Activated naive CD4-positive, alpha-beta T cell treated with Interleukin-2 at 50 U/mL for 16 hours (primary cell): ENCODE measurements around the gene SPINDOC.
"Not testable (repeated sequence)": the region's sequence is repeated elsewhere in the genome, so short reads cannot be mapped to it uniquely, and the experiment has no call there.

Experiments
- DNase-seq: peaks from one replicate; pipeline ENCODE4 v3.0.0-alpha.2; 2020

SPINDOC gene

DNA sequence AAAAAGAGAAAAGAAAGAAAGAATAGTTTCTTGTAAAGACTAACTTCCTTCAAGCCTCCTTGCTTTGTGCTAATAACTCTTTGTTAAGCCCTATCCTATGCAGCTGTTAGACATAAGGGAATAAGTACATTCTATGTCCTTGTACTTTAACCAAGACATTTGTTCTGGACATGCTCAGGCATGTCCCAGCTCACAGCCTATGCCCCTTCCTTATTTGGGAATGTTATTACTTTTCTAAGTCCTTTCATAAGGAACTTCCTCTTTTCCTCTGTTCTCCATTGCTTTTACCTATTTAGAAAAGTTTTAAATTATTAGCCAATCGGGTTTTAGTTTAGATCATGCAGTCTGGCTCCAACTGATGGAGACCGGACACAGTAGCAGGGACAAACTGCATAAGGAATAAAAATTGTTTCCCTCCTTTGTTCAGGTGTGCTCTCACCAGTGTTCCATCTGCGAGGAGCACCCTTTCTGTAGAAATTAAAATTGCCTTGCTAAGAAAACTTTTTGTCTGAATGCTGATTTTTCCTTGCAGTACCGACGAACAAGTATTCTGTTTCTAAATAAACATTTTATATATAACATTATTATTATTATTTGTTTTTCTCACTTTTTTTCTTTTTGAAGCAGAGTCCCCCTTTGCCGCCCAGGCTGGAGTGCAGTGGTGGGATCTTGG is 21.6 kb upstream of the SPINDOC start:
- no peak for DNase-seq

DNA sequence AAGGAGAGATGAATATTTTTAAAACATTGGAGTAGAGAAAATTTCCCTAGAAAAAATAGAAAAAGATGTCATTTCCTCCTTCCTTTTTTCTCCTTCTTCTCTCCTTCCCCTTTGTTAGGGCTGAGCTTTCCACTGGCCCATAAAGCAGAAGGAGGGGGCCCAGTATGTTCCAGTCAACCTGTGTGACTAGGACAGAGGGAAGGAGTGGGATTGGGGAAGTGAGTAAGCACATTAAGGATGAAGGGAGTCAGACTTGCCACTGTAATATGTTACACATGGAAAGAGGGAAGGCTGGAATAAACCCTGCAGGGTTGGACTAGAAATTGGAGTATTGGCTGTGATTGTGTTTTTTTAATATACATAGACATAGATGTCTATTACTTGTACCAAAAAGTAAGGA is 20.1 kb upstream of the SPINDOC start:
- DNase-seq, result no peak

DNA sequence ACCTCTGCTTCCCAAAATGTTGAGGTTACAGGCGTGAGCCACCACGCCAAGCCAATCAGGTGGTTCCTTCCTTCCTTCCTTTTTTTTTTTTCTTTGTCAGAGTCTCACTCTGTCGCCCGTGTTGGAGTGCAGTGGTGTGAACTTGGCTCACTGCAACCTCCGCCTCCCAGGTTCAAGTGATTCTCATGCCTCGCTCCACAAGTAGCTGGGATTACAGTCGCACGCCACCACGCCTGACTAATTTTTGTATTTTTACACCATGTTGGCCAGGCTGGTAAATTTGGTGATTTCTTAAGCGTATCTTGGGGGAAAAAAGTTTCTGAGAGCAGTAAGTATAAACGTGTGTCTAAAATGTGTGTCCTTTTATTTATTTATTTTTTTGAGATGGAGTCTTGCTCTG is 18.2 kb upstream of the SPINDOC start:
- DNase-seq, result no peak

DNA sequence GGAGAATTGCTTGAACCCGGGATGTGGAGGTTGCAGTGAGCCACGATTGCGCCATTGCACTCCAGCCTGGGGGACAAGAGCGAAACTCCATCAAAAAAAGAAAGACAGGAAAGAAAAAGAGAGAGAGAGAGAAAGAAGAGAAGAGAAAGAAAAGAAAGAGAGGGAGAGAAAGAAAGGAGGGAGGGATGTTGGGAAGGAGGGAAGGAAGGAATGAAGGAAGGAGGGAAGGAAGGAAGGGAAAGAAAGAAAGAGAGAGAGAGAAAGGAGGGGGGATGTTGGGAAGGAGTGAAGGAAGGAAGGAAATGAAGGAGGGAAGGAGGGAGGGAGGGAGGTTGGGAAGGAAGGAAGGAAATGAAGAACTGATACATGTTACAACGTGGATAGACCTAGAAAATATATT is 12.3 kb upstream of the SPINDOC start:
- DNase-seq, result no peak

DNA sequence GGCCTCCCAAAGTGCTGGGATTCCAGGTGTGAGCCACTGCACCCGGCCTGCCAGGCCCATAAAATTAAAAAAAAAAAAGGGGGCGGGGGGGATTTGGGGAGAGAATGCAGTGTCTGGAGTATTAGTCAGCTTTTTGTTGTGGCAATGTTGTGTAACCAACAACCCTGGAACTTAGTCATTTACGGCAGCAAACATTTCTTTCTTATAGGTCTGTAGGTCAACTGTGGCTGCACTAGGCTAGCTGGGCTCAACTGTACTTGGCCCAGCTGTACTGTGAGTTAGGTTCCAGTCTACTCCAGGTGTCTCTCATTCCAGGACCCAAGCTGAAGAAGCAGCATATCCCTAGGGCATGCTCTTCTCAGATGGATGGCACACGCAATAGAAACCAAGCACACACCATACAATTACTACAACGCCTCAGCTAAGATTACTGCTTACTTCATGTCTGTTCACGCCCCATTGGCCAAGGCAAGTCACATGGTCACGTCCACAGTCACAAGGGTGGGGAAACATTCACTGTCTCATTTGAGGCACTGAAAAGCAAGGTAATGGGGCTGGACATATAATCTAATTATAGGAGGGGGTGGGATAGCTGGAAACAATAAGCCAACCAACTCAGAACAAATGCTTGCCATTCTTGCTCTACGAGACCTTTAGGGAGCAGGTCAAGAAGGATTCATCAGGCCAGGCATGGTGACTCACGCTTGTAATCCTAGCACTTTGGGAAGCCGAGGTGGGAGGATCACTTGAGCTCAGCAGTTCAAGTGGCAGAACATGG is 10.4 kb upstream of the SPINDOC start:
- no peak for DNase-seq

DNA sequence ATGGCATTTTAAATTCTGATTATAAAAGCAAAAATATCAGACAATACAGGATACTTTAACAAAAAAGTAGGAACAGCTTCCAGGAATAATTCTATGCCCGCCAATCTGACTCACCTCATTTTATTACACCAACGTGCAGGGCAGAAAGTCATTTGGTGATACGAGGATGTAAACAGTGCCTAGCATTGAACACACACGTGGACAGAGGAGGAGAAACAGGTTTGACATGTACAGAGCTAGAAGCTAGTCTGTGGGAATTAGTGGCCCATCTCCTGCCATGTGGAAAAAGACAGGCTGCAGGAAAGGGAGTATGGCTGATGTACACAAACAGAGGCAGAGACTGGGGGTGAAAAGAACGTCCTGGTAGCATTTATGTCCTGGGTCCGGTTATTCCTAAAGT is 9.0 kb upstream of the SPINDOC start:
- DNase-seq, result no peak

DNA sequence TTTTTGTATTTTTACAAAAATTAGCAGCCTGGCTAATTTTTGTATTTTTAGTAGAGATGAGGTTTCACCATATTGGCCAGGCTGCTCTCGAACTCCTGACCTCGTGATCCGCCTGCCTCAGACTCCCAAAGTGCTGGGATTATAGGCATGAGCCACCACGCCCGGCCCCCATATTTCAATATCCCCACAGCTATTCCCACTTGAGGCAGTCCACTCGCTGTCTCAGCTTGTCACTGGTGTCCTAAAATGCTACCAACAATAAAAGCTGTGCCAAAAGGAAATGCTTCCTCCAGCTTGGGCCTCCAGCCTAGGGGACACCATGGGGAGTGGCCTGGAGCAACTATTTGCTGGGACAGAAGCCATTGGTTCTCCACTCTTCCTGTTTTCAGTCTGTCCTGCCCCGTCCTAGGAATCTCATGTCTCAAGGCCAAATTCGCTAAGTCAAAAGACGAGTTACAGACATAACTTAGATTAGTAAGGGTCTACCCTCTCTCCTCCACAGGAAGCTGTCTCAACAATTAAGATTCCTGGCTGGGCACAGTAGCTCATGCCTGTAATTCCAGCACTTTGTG is 7.3 kb upstream of the SPINDOC start:
- no peak for DNase-seq

DNA sequence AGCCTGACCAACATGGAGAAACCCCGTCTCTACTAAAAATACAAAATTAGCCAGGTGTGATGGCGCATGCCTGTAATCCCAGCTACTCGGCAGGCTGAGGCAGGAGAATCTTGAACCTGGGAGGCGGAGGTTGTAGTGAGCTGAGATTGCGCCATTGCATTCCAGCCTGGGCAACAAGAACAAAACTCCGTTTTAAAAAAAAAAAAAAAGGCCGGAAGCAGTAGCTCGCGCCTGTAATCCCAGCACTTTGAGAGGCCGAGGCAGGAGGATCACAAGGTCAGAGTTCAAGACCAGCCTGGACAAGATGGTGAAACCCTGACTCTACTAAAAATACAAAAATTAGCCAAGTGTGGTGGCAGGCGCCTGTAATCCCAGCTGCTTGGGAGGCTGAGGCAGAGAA is 2.9 kb upstream of the SPINDOC start:
- DNase-seq, result not testable (repeated sequence)

DNA sequence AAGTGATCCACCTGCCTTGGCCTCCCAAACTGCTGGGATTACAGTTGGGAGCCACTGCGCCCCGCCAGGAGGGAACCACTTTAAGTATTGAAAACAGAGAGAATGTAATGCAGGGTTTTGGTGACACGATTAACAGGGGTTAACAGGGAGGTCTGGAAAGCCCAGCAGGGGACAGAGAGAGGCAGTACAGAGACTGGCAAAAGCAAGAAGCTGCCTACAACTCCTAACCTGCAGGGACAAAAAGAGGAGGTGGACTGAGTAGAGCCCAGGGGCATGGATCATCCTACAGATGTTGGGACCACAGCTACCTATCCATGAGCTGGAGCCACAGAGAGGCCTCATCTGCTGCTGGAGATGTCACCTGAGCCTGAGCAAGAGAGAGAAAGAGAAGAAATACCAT is 1.7 kb upstream of the SPINDOC start:
- no peak for DNase-seq

DNA sequence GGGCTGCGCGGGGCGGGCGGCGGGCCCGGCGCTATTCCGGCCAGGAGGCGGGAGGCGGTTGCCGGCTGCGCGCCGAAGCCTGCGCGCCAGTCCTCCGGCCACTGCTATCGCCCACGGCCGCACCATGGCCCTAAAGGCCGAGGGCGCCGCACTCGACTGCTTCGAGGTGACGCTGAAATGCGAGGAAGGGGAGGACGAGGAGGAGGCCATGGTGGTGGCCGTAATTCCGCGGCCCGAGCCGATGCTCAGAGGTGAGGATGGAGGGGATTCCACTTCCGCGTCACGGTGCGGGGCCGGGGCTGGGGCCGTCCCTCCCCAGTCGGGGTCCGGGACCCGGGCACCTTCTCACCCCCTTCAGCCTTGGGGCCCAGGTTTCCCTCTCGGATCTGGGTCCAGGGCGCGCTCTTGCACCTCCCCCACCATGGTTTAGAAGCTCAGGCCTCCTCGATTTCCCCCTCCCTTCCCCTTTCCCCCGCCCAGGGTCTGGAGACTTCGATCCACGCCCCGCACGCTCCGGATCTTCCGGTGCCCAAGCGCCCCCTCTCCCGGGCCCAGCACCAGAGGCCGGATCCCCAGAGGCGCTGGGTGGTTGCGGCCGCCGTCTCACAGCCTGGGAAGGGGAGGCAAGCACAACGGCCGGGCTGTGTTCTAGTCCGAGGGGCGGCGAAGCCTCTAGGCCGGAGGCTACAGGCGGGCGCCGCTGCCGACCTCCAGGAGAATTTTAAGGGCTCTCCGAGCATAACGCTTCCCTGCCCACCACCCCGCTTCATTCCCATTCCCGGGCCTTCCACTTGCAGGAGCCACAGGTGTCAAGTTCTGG is 517 bp downstream of the SPINDOC start:
- DNase-seq, result peak; percentile 42

DNA sequence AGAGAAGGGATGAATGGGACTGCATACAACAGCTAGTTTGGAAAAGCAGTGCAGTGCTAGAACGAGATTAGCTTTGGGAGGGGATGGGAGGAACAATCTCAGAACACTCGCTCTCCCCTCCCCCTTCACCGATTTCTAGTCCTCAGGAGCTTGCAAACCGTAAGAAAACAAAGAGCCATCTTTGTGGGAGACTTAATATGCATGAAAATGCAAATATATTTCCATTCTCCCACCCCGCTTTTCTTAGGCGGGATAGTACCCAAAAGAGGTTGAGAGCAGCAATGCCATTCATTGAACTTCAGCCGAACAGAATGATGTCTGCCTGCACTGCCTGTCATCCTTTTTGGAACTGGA is 1.1 kb downstream of the SPINDOC start:
- DNase-seq, result no peak

DNA sequence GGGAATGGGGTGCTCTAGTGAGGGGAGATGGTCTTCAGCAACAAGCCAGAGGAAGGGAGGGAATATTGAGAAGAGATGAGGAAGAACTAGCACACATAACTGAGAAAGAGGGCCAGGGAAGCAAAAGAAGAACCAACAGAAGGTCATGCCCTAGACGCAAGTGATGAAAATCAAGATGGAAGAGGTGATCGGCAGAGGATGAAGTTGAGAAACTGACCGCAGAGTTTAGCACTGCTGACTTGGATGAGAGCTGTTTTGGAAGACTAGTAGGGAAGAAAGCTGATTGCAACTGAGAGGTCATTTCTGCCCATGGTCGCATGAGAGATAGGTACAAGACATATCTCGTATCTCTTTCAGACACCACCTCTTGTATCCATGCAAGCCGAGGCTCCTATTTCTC is 2.9 kb downstream of the SPINDOC start:
- no peak for DNase-seq

DNA sequence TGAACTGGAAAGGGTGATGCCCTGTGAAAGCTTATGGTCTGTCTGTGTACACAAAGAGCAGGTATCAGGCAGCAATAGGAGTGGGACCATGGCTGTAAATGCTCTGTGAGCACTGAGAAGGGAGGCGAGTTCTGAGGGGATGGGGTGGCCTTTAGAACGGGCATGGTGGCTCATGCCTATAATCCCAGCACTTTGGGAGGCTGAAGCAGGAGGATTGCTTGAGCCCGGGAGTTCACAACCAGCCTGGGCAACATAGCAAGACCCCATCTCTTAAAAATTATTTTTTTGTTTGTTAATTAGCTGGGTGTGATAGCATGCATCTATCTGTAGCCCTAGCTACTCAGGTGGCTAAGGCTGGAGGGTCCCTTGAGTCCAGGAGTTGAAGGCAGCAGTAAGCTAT is 3.5 kb downstream of the SPINDOC start:
- no peak for DNase-seq

DNA sequence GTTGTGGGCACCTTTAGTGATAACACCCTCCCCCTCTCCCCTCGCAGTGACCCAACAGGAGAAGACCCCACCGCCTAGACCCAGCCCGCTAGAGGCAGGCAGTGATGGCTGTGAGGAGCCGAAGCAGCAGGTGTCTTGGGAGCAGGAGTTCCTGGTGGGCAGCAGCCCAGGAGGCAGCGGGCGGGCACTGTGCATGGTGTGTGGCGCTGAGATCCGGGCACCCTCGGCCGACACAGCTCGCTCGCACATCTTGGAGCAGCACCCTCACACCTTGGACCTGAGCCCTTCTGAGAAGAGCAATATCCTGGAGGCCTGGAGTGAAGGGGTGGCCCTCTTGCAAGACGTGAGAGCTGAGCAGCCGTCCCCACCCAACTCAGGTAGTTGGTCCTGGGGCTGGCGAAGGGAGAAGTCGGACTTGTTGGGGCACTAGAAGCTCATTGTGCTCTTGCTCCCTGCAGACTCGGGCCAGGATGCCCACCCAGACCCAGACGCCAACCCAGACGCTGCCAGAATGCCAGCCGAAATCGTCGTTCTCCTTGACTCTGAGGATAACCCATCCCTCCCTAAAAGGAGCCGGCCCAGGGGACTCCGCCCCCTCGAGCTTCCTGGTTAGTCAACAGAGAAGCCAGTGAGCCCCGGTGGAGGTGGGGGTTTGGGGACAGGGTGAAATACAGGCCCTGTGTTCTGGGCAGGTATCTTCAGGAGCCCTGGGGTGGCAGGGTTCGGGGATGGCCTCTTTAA is 4.7 kb downstream of the SPINDOC start:
- no peak for DNase-seq

DNA sequence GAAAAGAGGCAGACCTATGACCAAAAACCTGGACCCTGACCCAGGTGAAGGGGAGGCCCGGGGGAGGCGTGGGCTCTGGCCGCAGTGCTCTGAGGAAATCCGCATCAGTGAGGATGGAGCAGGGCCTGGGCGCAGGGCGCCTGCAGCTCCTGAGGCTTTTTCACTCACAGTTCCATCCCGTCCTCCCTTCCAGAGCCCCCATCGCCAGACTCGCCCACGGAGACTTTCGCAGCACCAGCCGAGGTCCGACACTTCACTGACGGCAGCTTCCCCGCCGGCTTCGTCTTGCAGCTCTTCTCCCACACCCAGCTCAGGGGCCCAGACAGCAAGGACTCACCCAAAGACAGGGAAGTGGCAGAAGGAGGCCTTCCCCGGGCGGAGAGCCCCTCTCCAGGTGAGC is 5.4 kb downstream of the SPINDOC start:
- no peak for DNase-seq

DNA sequence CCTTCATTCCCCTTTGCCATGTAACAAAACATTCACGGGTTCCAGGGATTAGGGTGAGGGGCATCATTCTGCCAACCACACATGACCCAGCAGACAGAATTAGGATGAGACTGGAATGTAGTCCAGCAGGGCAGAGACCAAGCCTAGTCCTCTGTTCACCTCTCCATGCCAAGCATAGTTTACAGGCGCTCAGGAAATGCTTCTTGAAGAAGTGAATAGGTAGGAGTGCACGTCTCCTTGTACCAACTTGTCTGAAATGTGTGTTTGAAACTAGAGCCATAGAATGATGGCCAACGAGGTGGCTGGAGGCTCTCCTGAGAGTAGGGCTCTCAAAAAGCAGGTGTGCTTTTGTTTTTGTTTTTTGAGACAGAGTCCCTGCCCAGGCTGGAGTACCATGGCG is 8.2 kb downstream of the SPINDOC start:
- DNase-seq, result no peak

DNA sequence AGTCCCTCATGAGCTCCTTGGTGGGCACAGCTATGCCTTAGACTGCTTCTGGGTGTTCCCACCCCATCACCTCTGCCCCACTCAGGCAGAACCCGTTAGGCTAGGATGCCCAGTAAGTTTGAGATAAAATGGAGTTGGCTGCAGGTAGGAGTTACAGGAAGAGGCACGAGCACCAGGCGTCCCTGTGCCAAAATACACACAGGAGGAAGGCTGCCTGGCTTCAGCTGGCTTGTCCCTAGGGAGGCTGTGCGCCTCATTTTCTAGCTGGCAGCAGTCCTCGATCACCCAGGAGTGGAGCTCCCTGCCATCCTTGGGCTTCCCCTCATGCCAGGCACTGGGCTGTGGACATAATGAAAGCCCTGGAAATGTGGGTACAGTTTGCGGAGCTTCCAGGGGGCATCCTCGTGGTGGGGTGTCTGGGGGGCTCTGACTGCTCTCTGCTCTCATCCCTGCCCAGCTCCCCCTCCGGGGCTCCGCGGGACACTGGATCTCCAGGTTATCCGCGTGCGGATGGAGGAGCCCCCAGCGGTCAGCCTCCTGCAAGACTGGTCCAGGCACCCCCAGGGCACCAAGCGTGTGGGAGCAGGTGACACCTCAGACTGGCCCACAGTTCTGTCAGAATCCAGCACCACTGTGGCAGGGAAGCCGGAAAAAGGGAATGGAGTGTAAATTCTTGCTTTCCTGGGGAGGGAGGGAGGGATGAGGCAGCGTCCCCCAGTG is 13.4 kb downstream of the SPINDOC start:
- no peak for DNase-seq

DNA sequence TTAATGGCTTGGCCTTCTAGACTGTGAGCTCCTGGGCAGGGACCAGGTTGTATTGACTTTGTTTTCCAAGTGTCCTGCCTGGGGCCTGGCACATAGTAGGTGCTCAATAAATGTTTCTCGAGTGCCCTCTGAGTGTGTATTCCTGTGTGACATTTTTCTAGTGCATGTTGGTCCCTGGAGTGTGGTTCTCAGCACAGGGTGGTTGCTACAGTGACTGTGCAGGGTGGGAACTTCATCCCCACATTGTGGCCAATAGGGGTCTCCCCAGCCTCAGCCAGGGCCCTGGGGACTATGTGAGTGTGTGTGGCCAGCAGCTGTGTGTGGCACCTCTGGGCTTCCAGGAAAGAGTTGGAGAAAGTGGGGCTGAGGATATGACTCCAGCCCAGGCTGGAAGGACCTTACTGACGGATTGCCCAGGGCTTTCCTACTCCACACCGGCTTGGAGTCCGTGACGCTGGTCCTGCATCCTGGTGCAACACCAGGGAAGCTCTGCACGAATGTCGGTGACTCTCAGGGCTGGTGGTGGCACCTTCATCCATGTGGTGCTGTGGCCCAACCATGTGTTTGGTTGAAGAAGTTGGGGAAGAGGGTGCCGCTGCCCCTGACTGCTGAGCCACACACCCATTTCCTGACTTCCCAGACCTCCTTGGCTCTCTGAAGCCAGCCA is 16.7 kb downstream of the SPINDOC start:
- DNase-seq, result no peak

DNA sequence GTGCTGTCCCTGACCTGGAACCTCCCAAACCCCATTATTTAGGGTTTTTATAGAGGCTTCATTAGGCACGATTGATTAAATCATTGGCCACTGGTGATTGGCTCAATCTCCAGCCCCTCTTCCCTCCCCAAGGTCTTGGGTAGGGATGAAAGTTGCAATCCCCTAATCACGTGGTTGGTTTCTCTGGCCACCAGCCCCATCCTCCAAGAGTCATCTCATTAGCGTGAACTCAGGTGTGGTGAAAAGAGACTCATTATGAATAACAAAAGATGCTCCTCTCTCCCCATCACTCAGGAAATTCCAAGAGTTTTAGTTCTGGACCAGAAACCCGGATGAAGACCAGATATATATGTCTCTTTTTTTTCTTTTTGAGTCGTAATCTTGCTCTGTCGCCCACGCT is 18.1 kb downstream of the SPINDOC start:
- DNase-seq, result no peak

DNA sequence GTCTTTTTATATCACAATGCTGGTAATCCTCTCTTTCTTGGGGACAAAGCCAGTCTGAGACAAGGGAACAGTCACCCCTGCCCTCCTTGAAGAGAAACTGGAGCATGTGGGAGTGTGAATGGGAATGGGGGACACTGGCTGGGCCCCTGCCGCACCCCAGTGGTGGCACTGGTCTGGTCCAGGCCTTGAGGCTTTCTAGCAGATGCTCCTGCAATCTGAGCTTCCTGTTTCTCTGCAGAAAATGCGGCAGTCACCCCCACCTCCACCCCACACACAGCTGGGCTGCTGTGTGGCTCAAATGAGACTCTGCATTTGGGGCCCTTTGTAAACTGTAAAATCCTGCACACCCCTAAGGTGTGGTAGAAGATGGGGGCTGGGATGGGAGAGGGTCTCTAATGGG is 19.1 kb downstream of the SPINDOC start:
- DNase-seq, result no peak

DNA sequence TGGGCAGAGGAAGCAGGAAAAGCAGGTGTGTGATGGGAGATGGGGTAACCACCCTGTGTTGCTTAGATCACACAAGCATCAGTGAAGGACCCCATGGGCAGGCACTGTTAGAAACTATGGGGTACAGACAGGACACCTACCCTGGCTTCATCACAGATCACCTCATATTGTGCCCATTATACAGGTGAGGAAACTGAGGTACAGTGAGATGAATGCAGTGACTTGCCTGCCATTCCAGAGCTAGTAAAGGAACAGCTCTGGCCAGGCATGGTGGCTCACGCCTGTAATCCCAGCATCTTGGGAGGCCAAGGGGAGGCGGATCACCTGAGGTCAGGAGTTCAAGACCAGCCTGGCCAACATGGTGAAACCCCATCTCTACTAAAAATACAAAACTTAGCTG is 19.8 kb downstream of the SPINDOC start:
- DNase-seq, result no peak
